OCI-LY3 (cell line): ENCODE measurements around the gene GPR101.
"Not testable (repeated sequence)": the region's sequence is repeated elsewhere in the genome, so short reads cannot be mapped to it uniquely, and the experiment has no call there.

Experiments
- H2AFZ ChIP-seq: fragments of 200-600, 300-600 bp; shearing (Covaris generic); 2 replicates; pipeline ENCODE4 v1.6.0; 2014; ENCODE audit warnings: antibody characterized with exemption, low read depth, low read length
- H3K27ac ChIP-seq: fragments of 200-600, 300-600 bp; sonication (generic); 2 replicates; pipeline ENCODE4 v1.5.1; 2014; ENCODE audit warnings: mild to moderate bottlenecking, low read length, moderate library complexity, mixed read lengths
- H3K27me3 ChIP-seq: fragments of 200-600, 300-600 bp; sonication (generic); 2 replicates; pipeline ENCODE4 v1.6.1; 2014; ENCODE audit warnings: low read depth, low read length, mixed read lengths
- H3K36me3 ChIP-seq: fragments of 200-600, 300-600 bp; sonication (generic); replicated peaks from 2 replicates; pipeline ENCODE3; 2014; ENCODE audit warnings: low read depth, low read length, mixed read lengths
- H3K4me1 ChIP-seq: fragments of 300-600, 200-600 bp; sonication (generic); 2 replicates; pipeline ENCODE4 v1.6.1; 2014; ENCODE audit warnings: low read length, mixed read lengths
- H3K4me2 ChIP-seq: fragments of 200-600, 300-600 bp; sonication (generic); 2 replicates; pipeline ENCODE4 v1.6.1; 2014; ENCODE audit warnings: low read length, mixed read lengths
- H3K4me3 ChIP-seq: fragments of 300-600, 200-600 bp; sonication (generic); 2 replicates; pipeline ENCODE4 v1.5.1; 2014; ENCODE audit warnings: antibody characterized with exemption, mild to moderate bottlenecking, low read length, moderate library complexity
- H3K79me2 ChIP-seq: fragments of 300-600, 200-600 bp; shearing (Covaris generic); 2 replicates; pipeline ENCODE4 v1.6.1; 2014; ENCODE audit warnings: mild to moderate bottlenecking, low read length, mixed read lengths
- H3K9ac ChIP-seq: fragments of 300-600, 200-600 bp; shearing (Covaris generic); 2 replicates; pipeline ENCODE4 v1.6.0; 2014; ENCODE audit warnings: mild to moderate bottlenecking, low read length, moderate library complexity
- H3K9me3 ChIP-seq: fragments of 200-600, 300-600 bp; shearing (Covaris generic); 2 replicates; pipeline ENCODE4 v1.6.1; 2014; ENCODE audit warnings: low read length, mixed read lengths; ENCODE audit not compliant: insufficient read depth
- H4K20me1 ChIP-seq: fragments of 200-600, 300-600 bp; sonication (generic); 2 replicates; pipeline ENCODE4 v1.6.1; 2016; ENCODE audit warnings: low read length, mixed read lengths; ENCODE audit not compliant: insufficient read depth
- CTCF ChIP-seq: fragments of 200-600, 300-600 bp; sonication (generic); IDR thresholded peaks from 2 replicates; pipeline ENCODE4 v1.5.1; 2014; ENCODE audit warnings: antibody characterized with exemption, low read length, low read depth
- EZH2phosphoT487 ChIP-seq: fragments of 200-600 bp; shearing (Covaris generic); IDR thresholded peaks from 2 replicates; pipeline ENCODE4 v1.6.1; 2018; ENCODE audit warnings: antibody characterized with exemption, mixed run types, low read depth

The GPR101 gene

GRCh38 chrX:137031517-137032340, 2.1 kb downstream of the GPR101 start:
- no peak overlapping the region for H2AFZ ChIP-seq
- H3K36me3 ChIP-seq: no peaks in the 10 kb centered on the region
- no peak overlapping the region for H3K27ac ChIP-seq
- H3K27me3 ChIP-seq: no peaks in the 10 kb centered on the region
- no peaks in the 10 kb centered on the region for H3K4me1 ChIP-seq
- no peaks in the 10 kb centered on the region for H3K79me2 ChIP-seq
- TF ChIP-seq CTCF: no peak
- TF ChIP-seq EZH2phosphoT487: no peak
- H3K9me3 ChIP-seq: no peaks in the 10 kb centered on the region
- H3K4me2 ChIP-seq: no peak overlapping the region
- no peak overlapping the region for H3K4me3 ChIP-seq
- H4K20me1 ChIP-seq: no peaks in the 10 kb centered on the region
- H3K9ac ChIP-seq: no peak overlapping the region

- Histone ChIP-seq H3K79me2 (no peaks in the 10 kb centered on the region), H3K4me2 (no peak overlapping the region), H3K4me3 (no peak overlapping the region), H3K9me3 (no peaks in the 10 kb centered on the region), H3K27me3 (no peaks in the 10 kb centered on the region), H3K36me3 (no peaks in the 10 kb centered on the region), H3K9ac (no peak overlapping the region), H3K4me1 (no peaks in the 10 kb centered on the region), H2AFZ (no peak overlapping the region), H4K20me1 (no peaks in the 10 kb centered on the region), H3K27ac (no peak overlapping the region)
- TF ChIP-seq EZH2phosphoT487 (no peak), CTCF (no peak)
Observed at GRCh38 chrX:137031039-137031438, 2.8 kb downstream of the GPR101 start.

- H4K20me1 ChIP-seq: no peaks in the 10 kb centered on the region
- TF ChIP-seq EZH2phosphoT487 (no peak), CTCF (no peak)
- no peaks in the 10 kb centered on the region for H3K4me1 ChIP-seq
- H3K27me3 ChIP-seq: 0 out of 2 replicates have a peak, but pooled peaks cover 3% of the 10 kb centered on the region
- H3K27ac ChIP-seq: no peak overlapping the region
- H3K79me2 ChIP-seq: no peaks in the 10 kb centered on the region
- H3K36me3 ChIP-seq: no peaks in the 10 kb centered on the region
- H3K4me3 ChIP-seq: no peak overlapping the region
- no peak overlapping the region for H2AFZ ChIP-seq
- H3K9me3 ChIP-seq: no peaks in the 10 kb centered on the region
- no peak overlapping the region for H3K9ac ChIP-seq
- no peak overlapping the region for H3K4me2 ChIP-seq
Observed at GRCh38 chrX:137028699-137029098, 5.1 kb downstream of the GPR101 start.

GRCh38 chrX:137025930-137026329, 7.9 kb downstream of the GPR101 start:
- no peak overlapping the region for H3K4me2 ChIP-seq
- 0 out of 2 replicates have a peak, but pooled peaks cover 3% of the 10 kb centered on the region for H3K27me3 ChIP-seq
- no peak overlapping the region for H3K9ac ChIP-seq
- no peak overlapping the region for H3K27ac ChIP-seq
- H4K20me1 ChIP-seq: no peaks in the 10 kb centered on the region
- H3K36me3 ChIP-seq: no peaks in the 10 kb centered on the region
- TF ChIP-seq CTCF (no peak), EZH2phosphoT487 (no peak)
- no peak overlapping the region for H2AFZ ChIP-seq
- H3K9me3 ChIP-seq: no peaks in the 10 kb centered on the region
- H3K79me2 ChIP-seq: no peaks in the 10 kb centered on the region
- H3K4me1 ChIP-seq: no peaks in the 10 kb centered on the region
- no peak overlapping the region for H3K4me3 ChIP-seq

- not testable (repeated sequence) for H3K9ac ChIP-seq, H3K9me3 ChIP-seq, H3K4me3 ChIP-seq, H4K20me1 ChIP-seq, H3K4me1 ChIP-seq, H3K79me2 ChIP-seq, H3K4me2 ChIP-seq, H3K27me3 ChIP-seq, H3K27ac ChIP-seq, H2AFZ ChIP-seq, H3K36me3 ChIP-seq
Observed at GRCh38 chrX:137000236-137000635, 33.6 kb downstream of the GPR101 start.
